RPMI7951 (cell line): ENCODE measurements around the gene TPBGL. TPM values are rescaled to one million over a fixed set of nuclear protein-coding genes. Genes with fewer than 3 reads are reported as not detected.

Source experiments
- total RNA-seq: library from RNA; depleted of rRNA; stranded (reverse); fragments of >200 nt; shearing (Covaris generic); gene quantifications from 2 replicates; pipeline ENCODE4 v1.2.3, GENCODE V29; 2014; rRNA removed

TPBGL gene
- total RNA-seq, 1 experiment from 2014 or later = not detected

Other genes with a start within 250 kb of the TPBGL start
- not detected in 2 replicates for gene OR2AT4, start 143.9 kb upstream of the TPBGL start, total RNA-seq
- 0.39 and 0.60 TPM in 2 replicates for gene SLCO2B1, start 89.7 kb upstream of the TPBGL start, total RNA-seq
- gene ARRB1, start 110.9 kb downstream of the TPBGL start, total RNA-seq = 15.3 and 17.7 TPM in 2 replicates
- 1,629 and 2,029 TPM in 2 replicates for gene RPS3, start 158.7 kb downstream of the TPBGL start, total RNA-seq
- gene KLHL35, start 192.4 kb downstream of the TPBGL start, total RNA-seq = 1.6 and 1.8 TPM in 2 replicates